Gastrocnemius medialis (tissue), 4 donors: Measurements from ENCODE around the gene CROCC. TPM values are rescaled to one million over a fixed set of nuclear protein-coding genes. Genes with fewer than 3 reads are reported as not detected.

Experiments used
- ATAC-seq, 2 donors: fragments of 150-250 bp; one replicate each; pipeline ENCODE4 v1.9.1; 2016
- DNase-seq, 2 donors: peaks; one replicate each; pipeline ENCODE4 v3.0.0-alpha.2; 2019
- H3K27ac ChIP-seq, 4 donors: fragments of 200-600 bp; sonication (generic); 1 replicate in 1 of 4; 2 replicates in 3 of 4; pipeline ENCODE4 v1.5.1; 2016 to 2018; ENCODE audit warnings: mild to moderate bottlenecking in 2 of 4, moderate library complexity in 1 of 4
- H3K27me3 ChIP-seq, 3 donors: fragments of 200-600 bp; sonication (generic) in 2 of 3; 1 replicate in 1 of 3; 2 replicates in 2 of 3; pipeline versions ENCODE4 v1.5.1 to v1.6.0; 2016 to 2019; ENCODE audit warnings: mild to moderate bottlenecking in 1 of 3, moderate library complexity in 1 of 3
- H3K36me3 ChIP-seq, 2 donors: fragments of 200-600 bp; sonication (generic) in 1 of 2; one replicate each; pipeline ENCODE4 v1.5.1; 2017 to 2018
- H3K4me1 ChIP-seq, 2 donors: fragments of 200-600 bp; sonication (generic) in 1 of 2; one replicate each; pipeline ENCODE4 v1.5.1; 2016 to 2017; ENCODE audit warnings: mild to moderate bottlenecking in 2 of 2
- H3K4me3 ChIP-seq, 4 donors: fragments of 200-600 bp; sonication (generic) in 3 of 4; 1 replicate in 1 of 4; 2 replicates in 3 of 4; pipeline ENCODE4 v1.5.1; 2016 to 2019; ENCODE audit warnings: mild to moderate bottlenecking in 2 of 4
- H3K9me3 ChIP-seq, 3 donors: fragments of 200-600 bp; sonication (generic) in 2 of 3; 1 replicate in 1 of 3; 2 replicates in 2 of 3; pipeline ENCODE4 v1.5.1; 2016 to 2019
- CTCF ChIP-seq, 5 experiments: fragments of 450-650 bp in 3 of 5; fragments of 200-600 bp in 2 of 5; sonication (generic) in 2 of 5; IDR thresholded peaks in 4 of 5; conservative IDR thresholded peaks in 1 of 5; 1 replicate in 4 of 5; 2 replicates in 1 of 5; pipeline ENCODE4 v1.5.1; 2016 to 2019; ENCODE audit warnings: antibody characterized with exemption in 5 of 5, mild to moderate bottlenecking in 3 of 5, moderate library complexity in 3 of 5
- POLR2A ChIP-seq, 2 donors: fragments of 450-650 bp; IDR thresholded peaks; one replicate each; pipeline ENCODE4 v1.6.1; 2017; ENCODE audit warnings: antibody characterized with exemption in 2 of 2, mild to moderate bottlenecking in 2 of 2, moderate library complexity in 2 of 2
- in situ Hi-C, 4 donors: fragments of 200-750 bp; cut with MboI; loops; one replicate each; pipeline versions ENCODE4 v1.15.0 to v1.8.0; 2017; ENCODE audit warnings: low sequenced_read_pairs in 4 of 4
- intact Hi-C: fragments of 100-400 bp; cut with DNase I; formaldehyde crosslinking; loops from one replicate; pipeline ENCODE4 v1.15.1; 2023; ENCODE audit warnings: low total_unique reads
- total RNA-seq, 4 donors: library from RNA; depleted of rRNA; stranded (reverse); fragments of >200 nt; gene quantifications; one replicate each; pipeline versions ENCODE4 v1.1.0 to v1.2.3, GENCODE V29; 2016

The CROCC gene
- total RNA-seq, 4 donors from 2014 or later: 3.0 to 8.0 (median 5.3) TPM

- Histone ChIP-seq H3K4me3 (no peak overlapping the region), H3K27ac (no peak overlapping the region), H3K4me1 (peaks cover 11 to 25% of the 10 kb centered on the region in 2 donors), H3K9me3 (no peaks in the 10 kb centered on the region), H3K36me3 (peaks cover 0 to 18% of the 10 kb centered on the region in 2 donors), H3K27me3 (no peaks in the 10 kb centered on the region)
- DNase-seq (no peak), ATAC-seq (no peak)
- intact Hi-C loops (no loop called here), in situ Hi-C loops (no loop called here)
- TF ChIP-seq CTCF (IDR thresholded peaks at IDR 0.05 in 4 of 5, conservative IDR thresholded peaks at IDR 0.05 in 1 of 5) (no peak), POLR2A (IDR thresholded peaks at IDR 0.05) (no peak)
These were observed 86.6 kb downstream of the CROCC start for GRCh38 chr1:17008208-17008855.

GRCh38 chr1:17009706-17010105 lies 88.0 kb downstream of the CROCC start:
- Histone ChIP-seq H3K27me3 (no peaks in the 10 kb centered on the region), H3K27ac (no peak overlapping the region), H3K4me1 (peaks cover 11 to 25% of the 10 kb centered on the region in 2 donors), H3K9me3 (no peaks in the 10 kb centered on the region), H3K4me3 (no peak overlapping the region), H3K36me3 (peaks cover 0 to 10% of the 10 kb centered on the region in 2 donors)
- DNase-seq: no peak
- ATAC-seq: no peak
- in situ Hi-C loops (no loop called here), intact Hi-C loops (loop anchor here (5.0 kb wide), 1 partner anchor 43 kb away; the partner anchor contains the start of gene SDHB)
- TF ChIP-seq POLR2A (IDR thresholded peaks at IDR 0.05) (no peak), CTCF (IDR thresholded peaks at IDR 0.05 in 4 of 5, conservative IDR thresholded peaks at IDR 0.05 in 1 of 5) (no peak)

- peak overlapping the region; percentile 21 to 70 (median 56) for H3K27ac ChIP-seq
- no peak for DNase-seq
- no peaks in the 10 kb centered on the region for H3K27me3 ChIP-seq
- intact Hi-C loops (loop anchor here (5.0 kb wide), 1 partner anchor 41 kb away; the partner anchor contains the start of gene SDHB), in situ Hi-C loops (no loop called here)
- H3K36me3 ChIP-seq: no peaks in the 10 kb centered on the region
- H3K4me1 ChIP-seq: peaks cover 11 to 25% of the 10 kb centered on the region in 2 donors
- no peaks in the 10 kb centered on the region for H3K9me3 ChIP-seq
- no peak for ATAC-seq
- peak overlapping the region; percentile 66 to 87 (median 76) for H3K4me3 ChIP-seq
- TF ChIP-seq CTCF (IDR thresholded peaks at IDR 0.05 in 4 of 5, conservative IDR thresholded peaks at IDR 0.05 in 1 of 5) (no peak), POLR2A (IDR thresholded peaks at IDR 0.05) (no peak)
These were observed 89.3 kb downstream of the CROCC start for GRCh38 chr1:17011092-17011438.

GRCh38 chr1:17011439-17012307 lies 89.9 kb downstream of the CROCC start, which contains the start of gene ATP13A2:
Gene ATP13A2 (minus strand): TSS chr1:17011928. CDS start chr1:17011738, 190 bp downstream.
- H3K4me3 ChIP-seq: peak within 1 kb of the TSS; percentile 75 to 87 (median 79)
- ATAC-seq: peak; percentile 88 to 90
- H3K36me3 ChIP-seq: no peaks in the 10 kb centered on the region
- peaks cover 11 to 25% of the 10 kb centered on the region in 2 donors for H3K4me1 ChIP-seq
- TF ChIP-seq CTCF (IDR thresholded peaks at IDR 0.05 in 4 of 5, conservative IDR thresholded peaks at IDR 0.05 in 1 of 5): no peak
- TF ChIP-seq POLR2A (IDR thresholded peaks at IDR 0.05): peak; percentile 53 to 63
- no peaks in the 10 kb centered on the region for H3K27me3 ChIP-seq
- in situ Hi-C loops: no loop called here
- H3K27ac ChIP-seq: peak within 1 kb of the TSS; percentile 21 to 70 (median 56)
- DNase-seq: peak; percentile 58 to 75
- H3K9me3 ChIP-seq: no peaks in the 10 kb centered on the region
- intact Hi-C loops: loop anchor here (5.0 kb wide), 1 partner anchor 41 kb away; the partner anchor contains the start of gene SDHB
